K562 (cell line): ENCODE measurements around the gene TARM1. TPM values are rescaled to one million over a fixed set of nuclear protein-coding genes. Genes with fewer than 3 reads are reported as not detected.
A peak's percentile ranks its signal among the peaks of the same experiment; 100 is the strongest.

Experiments used
- ATF3 ChIP-seq, 2 experiments: fragments of 450-650 bp in 1 of 2; sonication (generic) in 1 of 2; formaldehyde crosslinking in 1 of 2; IDR thresholded peaks in 1 of 2; conservative IDR thresholded peaks in 1 of 2; 2 replicates each; pipeline versions ENCODE4 v1.6.1 to v1.8.1; 2016 to 2023; ENCODE audit warnings: mild to moderate bottlenecking in 2 of 2, moderate library complexity in 2 of 2, inconsistent platforms in 1 of 2, missing genetic modification reagents in 1 of 2
- BRF1 ChIP-seq: IDR thresholded peaks from 3 replicates; pipeline ENCODE4 v1.6.1; 2011; ENCODE audit warnings: borderline replicate concordance, mild to moderate bottlenecking; ENCODE audit not compliant: insufficient read length; ENCODE audit errors: extremely low read depth
- CTCF ChIP-seq, 3 experiments: IDR thresholded peaks in 2 of 3; conservative IDR thresholded peaks in 1 of 3; 2 replicates each; pipeline ENCODE4 v1.5.1; 2011 to 2012; ENCODE audit warnings: low read length in 3 of 3, mild to moderate bottlenecking in 3 of 3, control low read depth in 2 of 3, improper control_type of control experiment in 1 of 3, inconsistent platforms in 1 of 3, low read depth in 1 of 3, mixed read lengths in 1 of 3, moderate library complexity in 1 of 3; ENCODE audit not compliant: insufficient read depth in 2 of 3
- ELF4 ChIP-seq: fragments of 450-650 bp; formaldehyde crosslinking; IDR thresholded peaks from 2 replicates; pipeline ENCODE4 v1.4.0; 2022; ENCODE audit warnings: missing genetic modification characterization
- FOXA3 ChIP-seq, 2 experiments: fragments of 450-650 bp in 1 of 2; sonication (generic) in 1 of 2; formaldehyde crosslinking; IDR thresholded peaks in 1 of 2; conservative IDR thresholded peaks in 1 of 2; 2 replicates each; pipeline versions ENCODE4 v1.4.0 to v1.8.0; 2020 to 2022; ENCODE audit warnings: mild to moderate bottlenecking in 2 of 2, missing genetic modification reagents in 1 of 2
- GATAD2A ChIP-seq: fragments of 450-650 bp; IDR thresholded peaks from 2 replicates; pipeline ENCODE4 v1.6.1; 2017
- HMBOX1 ChIP-seq: sonication (generic); IDR thresholded peaks from 2 replicates; pipeline ENCODE4 v1.6.1; 2016
- MEIS2 ChIP-seq: fragments of 450-650 bp; IDR thresholded peaks from 2 replicates; pipeline ENCODE4 v1.6.1; 2014; ENCODE audit warnings: mild to moderate bottlenecking; ENCODE audit not compliant: partially characterized antibody
- POLR2G ChIP-seq: fragments of 200-400 bp; formaldehyde crosslinking; IDR thresholded peaks from 2 replicates; pipeline ENCODE4 v1.6.1; 2017; ENCODE audit warnings: low read depth, mild to moderate bottlenecking, antibody characterized with exemption, low read length, moderate library complexity
- RBM34 ChIP-seq: fragments of 200-400 bp; formaldehyde crosslinking; IDR thresholded peaks from 2 replicates; pipeline ENCODE4 v1.6.1; 2018; ENCODE audit warnings: low read length, borderline replicate concordance; ENCODE audit not compliant: insufficient read depth
- SMARCB1 ChIP-seq: IDR thresholded peaks from 2 replicates; pipeline ENCODE4 v1.6.1; 2011; ENCODE audit warnings: improper control_type of control experiment, low read depth; ENCODE audit not compliant: insufficient read length
- SP1 ChIP-seq: sonication (generic); formaldehyde crosslinking; IDR thresholded peaks from 2 replicates; pipeline ENCODE4 v1.8.1; 2022; ENCODE audit warnings: mild to moderate bottlenecking, missing genetic modification reagents
- SRSF3 ChIP-seq: fragments of 200-400 bp; formaldehyde crosslinking; IDR thresholded peaks from 2 replicates; pipeline ENCODE4 v1.6.1; 2016; ENCODE audit warnings: mild to moderate bottlenecking, low read length, moderate library complexity; ENCODE audit not compliant: insufficient read depth
- UBTF ChIP-seq, 2 experiments: IDR thresholded peaks; 2 replicates each; pipeline ENCODE4 v1.6.1; 2012; ENCODE audit warnings: improper control_type of control experiment in 2 of 2, low read depth in 2 of 2, low read length in 2 of 2, borderline replicate concordance in 1 of 2
- ZNF280A ChIP-seq: fragments of 450-650 bp; IDR thresholded peaks from 2 replicates; pipeline ENCODE4 v1.6.1; 2018; ENCODE audit warnings: mild to moderate bottlenecking, low read depth; ENCODE audit not compliant: partially characterized antibody
- ZNF77 ChIP-seq: fragments of 250-450 bp; sonication (Bioruptor Pico); IDR thresholded peaks from 2 replicates; pipeline ENCODE4 v1.5.0; 2020
- ZSCAN32 ChIP-seq: fragments of 450-650 bp; formaldehyde crosslinking; IDR thresholded peaks from 2 replicates; pipeline ENCODE4 v1.4.0; 2020; ENCODE audit warnings: mild to moderate bottlenecking, moderate library complexity
- polyA plus RNA-seq, 8 experiments: library from polyadenylated mRNA; depleted of rRNA in 4 of 8; stranded (reverse) in 5 of 8; unstranded in 3 of 8; fragments of >200 nt; fragmentation: Nextera tagmentation in 2 of 8; fragmentation: Illumina TruSeq in 1 of 8; extraction: Ambion mirVana in 2 of 8; extraction: Trizol in 1 of 8; gene quantifications; 2 replicates each; pipeline versions ENCODE4 v1.2.1 to v1.2.3, GENCODE V29; 2011 to 2014; ENCODE audit warnings: inconsistent platforms in 1 of 8, missing spikeins in 1 of 8
- total RNA-seq, 7 experiments: library from RNA; depleted of rRNA in 6 of 7; stranded (reverse); fragments of >200 nt in 6 of 7; fragmentation: Illumina TruSeq in 2 of 7; extraction: Trizol in 2 of 7; gene quantifications; 2 replicates each; pipeline versions ENCODE4 v1.2.1 to v1.2.3, GENCODE V29; 2011 to 2021; ENCODE audit warnings: low replicate concordance in 1 of 7

TARM1 gene
- total and polyA plus RNA-seq, 9 of the 15 experiments (the other 6 are each of a cell fraction or from before 2014, with no cell fraction given), result not detected

- no peak for TF ChIP-seq CTCF (IDR thresholded peaks at IDR 0.05 in 2 of 3, conservative IDR thresholded peaks at IDR 0.05 in 1 of 3; ENCODE audit: insufficient read depth in 2 of 3, low read depth in 1 of 3, low read length in 3 of 3)
- no peak for TF ChIP-seq SMARCB1
- TF ChIP-seq HMBOX1, result no peak
- TF ChIP-seq MEIS2, result no peak
- TF ChIP-seq ZNF77 (CRISPR knock-in tag), result no peak
- TF ChIP-seq SP1 (CRISPR knock-in tag), result peak; percentile 99
- no peak for TF ChIP-seq SRSF3
- no peak for TF ChIP-seq UBTF (IDR thresholded peaks at IDR 0.05; ENCODE audit: borderline replicate concordance in 1 of 2, low read depth in 2 of 2, low read length in 2 of 2)
- no peak for TF ChIP-seq BRF1
- no peak for TF ChIP-seq ZNF280A
- no peak for TF ChIP-seq RBM34
- TF ChIP-seq FOXA3 (CRISPR knock-in tag; conservative IDR thresholded peaks at IDR 0.05 in 1 of 2, IDR thresholded peaks at IDR 0.05 in 1 of 2), result no peak
- peak; percentile 85 for TF ChIP-seq POLR2G
- TF ChIP-seq ZSCAN32 (CRISPR knock-in tag), result no peak
- TF ChIP-seq ATF3 (IDR thresholded peaks at IDR 0.05), result peak; percentile 27; the same call in 1 of the 2 replicates
- peak; percentile 84; the same call in 1 of the 2 replicates for TF ChIP-seq ATF3 (CRISPR knock-in tag; conservative IDR thresholded peaks at IDR 0.05)
- no peak for TF ChIP-seq GATAD2A
- TF ChIP-seq ELF4 (CRISPR knock-in tag), result no peak; the same call in 1 of the 2 replicates
These were observed 34.2 kb upstream of the TARM1 start, which contains the start of the genes PRPF31 and TFPT (continued) for GRCh38 chr19:54115109-54116063.
